Measurements from ENCODE around the gene FAM83B.

DNA sequence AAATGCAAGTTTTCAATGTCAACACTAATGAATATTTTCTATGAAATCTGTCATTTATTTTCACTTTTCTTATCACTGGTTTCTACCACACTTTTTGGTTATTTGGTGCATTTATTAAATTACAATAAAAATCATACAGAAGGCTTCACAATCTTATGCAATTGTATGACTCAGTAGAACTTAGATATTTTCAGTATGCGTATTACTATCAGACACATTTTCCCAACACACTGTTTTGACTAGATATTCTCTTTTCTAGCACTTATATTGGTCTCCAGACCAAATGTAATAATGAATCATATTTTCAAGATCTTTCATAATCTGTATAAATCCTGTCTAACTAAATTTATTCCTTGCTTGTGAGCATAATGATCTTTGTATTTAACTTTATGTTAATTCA is 74.1 kb downstream of the FAM83B start:
- no peak for TF ChIP-seq POLR2A (IDR thresholded peaks at IDR 0.05; ENCODE audit: low read length)
- TF ChIP-seq BHLHE40 (IDR thresholded peaks at IDR 0.05; ENCODE audit: low read depth, low read length) = no peak
- TF ChIP-seq ZNF302 (CRISPR knock-in tag; IDR thresholded peaks at IDR 0.05) = no peak
- TF ChIP-seq, protein P1, sequence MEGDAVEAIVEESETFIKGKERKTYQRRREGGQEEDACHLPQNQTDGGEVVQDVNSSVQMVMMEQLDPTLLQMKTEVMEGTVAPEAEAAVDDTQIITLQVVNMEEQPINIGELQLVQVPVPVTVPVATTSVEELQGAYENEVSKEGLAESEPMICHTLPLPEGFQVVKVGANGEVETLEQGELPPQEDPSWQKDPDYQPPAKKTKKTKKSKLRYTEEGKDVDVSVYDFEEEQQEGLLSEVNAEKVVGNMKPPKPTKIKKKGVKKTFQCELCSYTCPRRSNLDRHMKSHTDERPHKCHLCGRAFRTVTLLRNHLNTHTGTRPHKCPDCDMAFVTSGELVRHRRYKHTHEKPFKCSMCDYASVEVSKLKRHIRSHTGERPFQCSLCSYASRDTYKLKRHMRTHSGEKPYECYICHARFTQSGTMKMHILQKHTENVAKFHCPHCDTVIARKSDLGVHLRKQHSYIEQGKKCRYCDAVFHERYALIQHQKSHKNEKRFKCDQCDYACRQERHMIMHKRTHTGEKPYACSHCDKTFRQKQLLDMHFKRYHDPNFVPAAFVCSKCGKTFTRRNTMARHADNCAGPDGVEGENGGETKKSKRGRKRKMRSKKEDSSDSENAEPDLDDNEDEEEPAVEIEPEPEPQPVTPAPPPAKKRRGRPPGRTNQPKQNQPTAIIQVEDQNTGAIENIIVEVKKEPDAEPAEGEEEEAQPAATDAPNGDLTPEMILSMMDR (IDR thresholded peaks at IDR 0.05) = no peak
- TF ChIP-seq, protein P2, sequence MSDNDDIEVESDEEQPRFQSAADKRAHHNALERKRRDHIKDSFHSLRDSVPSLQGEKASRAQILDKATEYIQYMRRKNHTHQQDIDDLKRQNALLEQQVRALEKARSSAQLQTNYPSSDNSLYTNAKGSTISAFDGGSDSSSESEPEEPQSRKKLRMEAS (IDR thresholded peaks at IDR 0.05) = no peak
- no peak for TF ChIP-seq NPAS2 (CRISPR knock-in tag; IDR thresholded peaks at IDR 0.05; ENCODE audit: borderline replicate concordance)
- TF ChIP-seq, protein P3, sequence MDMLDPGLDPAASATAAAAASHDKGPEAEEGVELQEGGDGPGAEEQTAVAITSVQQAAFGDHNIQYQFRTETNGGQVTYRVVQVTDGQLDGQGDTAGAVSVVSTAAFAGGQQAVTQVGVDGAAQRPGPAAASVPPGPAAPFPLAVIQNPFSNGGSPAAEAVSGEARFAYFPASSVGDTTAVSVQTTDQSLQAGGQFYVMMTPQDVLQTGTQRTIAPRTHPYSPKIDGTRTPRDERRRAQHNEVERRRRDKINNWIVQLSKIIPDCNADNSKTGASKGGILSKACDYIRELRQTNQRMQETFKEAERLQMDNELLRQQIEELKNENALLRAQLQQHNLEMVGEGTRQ (IDR thresholded peaks at IDR 0.05) = no peak
- no peak for TF ChIP-seq CEBPB (IDR thresholded peaks at IDR 0.05)
- TF ChIP-seq EHF (CRISPR knock-in tag; IDR thresholded peaks at IDR 0.05) = no peak
- no peak for TF ChIP-seq ESRRA (IDR thresholded peaks at IDR 0.05; ENCODE audit: borderline replicate concordance, low read length)
- no peak for TF ChIP-seq JUN (IDR thresholded peaks at IDR 0.05)
- no peak for TF ChIP-seq FOSL2 (IDR thresholded peaks at IDR 0.05)
- TF ChIP-seq FOSL2 (CRISPR knock-in tag; IDR thresholded peaks at IDR 0.05) = no peak

All from A549 (cell line).